OCI-LY3 (cell line): ENCODE results near the gene ZNF25.

Experiments used
- EZH2phosphoT487 ChIP-seq: fragments of 200-600 bp; shearing (Covaris generic); IDR thresholded peaks from 2 replicates; pipeline ENCODE4 v1.6.1; 2018; ENCODE audit warnings: antibody characterized with exemption, mixed run types, low read depth
- TF ChIP-seq, protein P1 (sequence below): fragments of 200-600, 300-600 bp; sonication (generic); IDR thresholded peaks from 2 replicates; pipeline ENCODE4 v1.5.1; 2014; ENCODE audit warnings: antibody characterized with exemption, low read length, low read depth

- TF ChIP-seq, protein P1, sequence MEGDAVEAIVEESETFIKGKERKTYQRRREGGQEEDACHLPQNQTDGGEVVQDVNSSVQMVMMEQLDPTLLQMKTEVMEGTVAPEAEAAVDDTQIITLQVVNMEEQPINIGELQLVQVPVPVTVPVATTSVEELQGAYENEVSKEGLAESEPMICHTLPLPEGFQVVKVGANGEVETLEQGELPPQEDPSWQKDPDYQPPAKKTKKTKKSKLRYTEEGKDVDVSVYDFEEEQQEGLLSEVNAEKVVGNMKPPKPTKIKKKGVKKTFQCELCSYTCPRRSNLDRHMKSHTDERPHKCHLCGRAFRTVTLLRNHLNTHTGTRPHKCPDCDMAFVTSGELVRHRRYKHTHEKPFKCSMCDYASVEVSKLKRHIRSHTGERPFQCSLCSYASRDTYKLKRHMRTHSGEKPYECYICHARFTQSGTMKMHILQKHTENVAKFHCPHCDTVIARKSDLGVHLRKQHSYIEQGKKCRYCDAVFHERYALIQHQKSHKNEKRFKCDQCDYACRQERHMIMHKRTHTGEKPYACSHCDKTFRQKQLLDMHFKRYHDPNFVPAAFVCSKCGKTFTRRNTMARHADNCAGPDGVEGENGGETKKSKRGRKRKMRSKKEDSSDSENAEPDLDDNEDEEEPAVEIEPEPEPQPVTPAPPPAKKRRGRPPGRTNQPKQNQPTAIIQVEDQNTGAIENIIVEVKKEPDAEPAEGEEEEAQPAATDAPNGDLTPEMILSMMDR: no peak
- no peak for TF ChIP-seq EZH2phosphoT487
Measured at GRCh38 chr10:37934791-37935190, 41.7 kb downstream of the ZNF25 start.
